HG02623 (cell line): ENCODE measurements around the gene SLIT3.

ENCODE experiments used
- ATAC-seq: cut with Tn5 transposase; IDR thresholded peaks from one replicate; pipeline ENCODE4 v1.9.1; 2021; ENCODE audit warnings: moderate library complexity; ENCODE audit not compliant: unreplicated experiment

Gene SLIT3

DNA sequence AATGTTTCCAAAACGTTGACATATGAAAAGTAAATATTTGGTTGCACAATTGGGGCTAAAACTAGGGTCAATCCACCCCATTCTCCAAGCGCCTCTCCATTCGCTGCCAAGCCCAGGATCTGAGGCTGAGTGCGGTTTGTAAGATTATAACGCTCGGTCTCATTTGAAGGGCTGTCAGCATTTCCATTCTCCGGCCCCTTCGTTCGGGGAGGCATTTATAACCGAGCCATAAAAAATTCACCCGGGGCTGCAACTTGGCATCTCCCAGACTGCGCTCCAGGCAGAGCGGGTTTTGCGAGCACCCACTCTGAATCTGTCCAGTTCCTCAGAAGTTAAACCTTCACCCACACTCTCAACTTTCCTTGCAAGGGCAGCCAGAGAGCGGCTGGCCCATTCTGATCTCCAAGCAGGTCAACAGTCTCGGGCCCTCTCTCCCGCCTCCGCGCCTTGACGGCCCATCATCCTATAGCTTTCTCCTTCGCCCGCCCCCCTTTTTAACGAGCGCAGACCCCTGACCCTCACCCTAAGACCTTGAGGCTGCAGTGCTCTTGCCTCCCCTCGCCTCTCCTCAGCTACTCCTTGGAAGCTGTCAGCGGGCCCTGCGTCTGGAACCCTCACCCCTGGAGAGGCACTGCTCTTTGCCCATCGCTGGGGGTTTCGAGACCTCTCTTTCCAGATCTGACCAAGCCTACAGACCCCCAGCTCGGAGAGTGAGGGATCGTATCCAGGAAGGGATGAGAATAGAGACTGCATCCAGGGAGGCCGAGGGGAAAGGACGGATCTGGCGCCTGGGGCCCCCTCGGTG, 1.1 kb downstream of the SLIT3 start:
- ATAC-seq = no peak

DNA sequence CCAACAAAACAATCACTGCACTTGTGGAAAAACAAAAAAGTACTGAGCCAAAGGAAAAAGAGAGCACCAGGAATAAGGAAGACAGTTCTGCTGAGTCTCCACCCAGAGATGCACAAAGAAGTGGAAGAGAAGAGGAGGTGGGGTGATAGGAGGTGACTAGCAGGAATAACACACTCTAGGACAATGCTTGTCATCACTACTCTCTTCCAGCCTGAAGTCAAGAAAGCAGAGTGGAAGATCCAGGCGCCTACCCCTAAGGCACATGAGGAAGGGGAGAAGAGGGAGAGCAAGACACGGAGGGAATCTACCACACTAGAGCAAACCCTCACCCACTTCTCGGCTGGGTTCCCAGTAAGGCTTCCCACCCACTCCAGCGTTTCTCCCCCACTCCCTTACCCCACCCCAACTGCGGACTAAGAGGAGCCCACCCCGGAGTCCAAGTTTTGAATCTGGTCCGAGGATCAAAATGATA, 1.7 kb downstream of the SLIT3 start:
- ATAC-seq = no peak

DNA sequence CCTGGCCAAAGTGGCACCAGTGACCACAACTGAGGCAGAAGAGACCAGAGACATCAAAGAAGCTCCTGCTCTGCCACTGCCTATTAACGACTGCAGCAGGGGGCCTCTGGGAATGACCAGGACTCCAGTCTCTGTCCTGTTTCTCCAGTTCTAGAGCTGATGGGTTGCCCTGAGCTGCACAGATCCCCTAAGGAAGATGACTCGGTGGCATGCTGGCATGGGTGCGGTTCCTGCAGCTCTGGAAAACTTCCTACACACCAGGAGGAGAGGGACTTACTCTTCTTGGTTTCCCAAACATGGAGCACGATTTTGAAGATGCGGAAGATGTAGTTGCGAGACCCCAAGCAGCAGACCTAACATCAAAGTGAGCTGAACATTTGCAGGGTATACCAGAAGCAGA, 2.7 kb downstream of the SLIT3 start:
- ATAC-seq = no peak

DNA sequence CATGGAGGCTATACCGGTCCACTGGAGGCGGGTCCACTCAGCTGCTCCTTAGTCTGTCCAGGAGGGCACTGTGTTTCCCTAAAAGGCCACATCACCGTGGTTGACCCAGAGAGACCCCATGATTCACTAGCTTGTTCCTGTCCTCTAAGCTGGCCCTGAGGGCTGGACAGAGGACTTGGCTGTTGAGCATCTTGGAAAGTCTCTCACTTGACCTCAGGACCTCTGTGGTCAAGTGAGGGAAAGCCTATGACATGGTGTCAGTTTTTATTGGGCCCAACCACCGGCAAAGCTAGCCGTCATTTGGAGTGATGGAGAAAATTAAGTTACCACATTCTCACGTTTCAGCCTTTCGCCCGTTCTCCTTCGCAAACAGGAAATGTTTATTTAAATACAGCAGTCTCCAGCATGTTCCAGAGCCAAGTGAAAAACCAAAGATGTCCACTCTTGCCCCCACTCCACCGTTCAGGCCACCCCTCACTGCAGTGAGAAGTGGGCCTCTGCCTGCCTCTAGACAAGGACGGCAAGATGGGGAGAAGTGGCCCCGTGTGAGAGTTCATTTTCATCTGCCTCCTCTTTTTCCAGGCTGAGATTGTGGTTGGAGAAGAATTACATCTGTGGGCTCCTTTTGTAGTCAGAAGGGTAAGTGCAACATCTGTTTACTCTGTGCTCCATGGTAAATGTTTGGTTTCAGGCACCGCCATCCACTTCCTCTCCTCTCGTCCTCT, 4.4 kb downstream of the SLIT3 start:
- no peak for ATAC-seq

DNA sequence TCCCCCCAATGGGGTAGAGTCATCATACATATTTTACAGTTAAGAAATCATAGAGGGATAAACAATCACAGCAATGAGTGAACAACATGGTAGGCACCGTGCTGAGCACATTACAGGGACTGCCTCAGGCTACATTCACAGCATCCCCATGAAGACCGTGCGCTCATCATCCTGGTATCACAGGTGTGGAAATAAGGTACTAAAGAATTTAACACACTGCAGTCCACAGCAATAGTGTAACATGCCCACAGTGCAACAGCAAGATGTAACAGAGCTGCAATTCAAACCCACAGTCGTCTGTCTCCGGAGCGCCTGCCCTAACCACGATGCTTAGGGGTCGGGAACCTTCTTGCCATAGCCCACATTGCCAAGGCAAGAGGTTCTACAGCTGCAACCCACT, 5.6 kb downstream of the SLIT3 start:
- ATAC-seq = no peak

DNA sequence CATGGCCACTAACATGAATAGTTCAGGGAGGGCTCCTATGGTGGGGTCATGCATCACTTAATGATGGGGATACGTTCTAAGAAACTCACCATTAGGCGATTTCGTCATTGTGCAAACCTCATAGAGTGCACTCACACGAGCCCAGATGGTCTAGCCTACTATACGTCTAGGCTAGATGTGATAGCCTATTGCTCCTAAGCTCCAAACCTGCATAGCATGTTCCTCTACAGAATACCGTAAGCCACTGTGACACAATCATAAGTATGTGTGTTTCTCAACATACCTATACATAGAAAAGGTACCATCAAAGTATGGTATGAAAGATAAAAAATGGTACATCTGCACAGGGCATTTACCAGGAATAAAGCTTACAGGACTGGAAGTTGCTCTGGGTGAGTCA, 6.3 kb downstream of the SLIT3 start:
- no peak for ATAC-seq

DNA sequence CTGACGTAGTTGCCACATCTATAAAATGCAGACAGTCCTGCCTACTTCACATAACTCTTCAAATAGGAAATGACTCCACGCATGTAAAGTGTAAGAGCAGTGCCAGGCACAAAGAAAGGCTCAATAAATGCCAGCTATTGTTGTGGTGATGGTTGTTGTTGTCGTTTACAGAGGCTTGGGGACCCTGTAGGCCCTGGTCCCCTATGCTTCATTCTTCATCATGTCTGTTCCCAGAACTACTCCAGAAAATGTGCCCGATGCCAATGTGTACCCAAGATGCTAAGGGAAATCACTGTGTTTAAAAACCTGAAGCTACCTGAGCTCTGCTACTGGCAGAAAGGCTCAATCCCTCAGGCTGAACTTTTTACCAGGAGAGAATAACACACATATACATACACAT, 9.1 kb downstream of the SLIT3 start:
- ATAC-seq = no peak

DNA sequence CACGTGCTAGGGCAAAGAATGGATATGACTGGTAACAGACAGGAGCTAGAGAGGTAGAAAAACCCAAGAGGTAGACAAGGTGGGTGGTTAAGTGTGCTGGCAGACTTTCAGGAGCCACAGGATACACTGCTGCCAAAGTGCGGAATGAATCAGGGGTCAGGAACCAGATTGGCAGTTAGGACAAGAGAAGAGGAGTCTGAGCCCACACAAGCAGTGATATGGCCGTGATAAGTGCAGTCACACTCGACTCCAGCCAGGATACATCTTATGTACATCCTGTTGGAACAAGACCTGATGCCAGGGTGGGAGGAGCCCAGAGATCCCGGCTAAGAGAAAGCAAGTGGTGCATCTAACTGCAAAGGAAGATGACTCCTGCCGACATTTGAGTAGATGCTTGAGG, 10.0 kb downstream of the SLIT3 start:
- ATAC-seq = no peak

DNA sequence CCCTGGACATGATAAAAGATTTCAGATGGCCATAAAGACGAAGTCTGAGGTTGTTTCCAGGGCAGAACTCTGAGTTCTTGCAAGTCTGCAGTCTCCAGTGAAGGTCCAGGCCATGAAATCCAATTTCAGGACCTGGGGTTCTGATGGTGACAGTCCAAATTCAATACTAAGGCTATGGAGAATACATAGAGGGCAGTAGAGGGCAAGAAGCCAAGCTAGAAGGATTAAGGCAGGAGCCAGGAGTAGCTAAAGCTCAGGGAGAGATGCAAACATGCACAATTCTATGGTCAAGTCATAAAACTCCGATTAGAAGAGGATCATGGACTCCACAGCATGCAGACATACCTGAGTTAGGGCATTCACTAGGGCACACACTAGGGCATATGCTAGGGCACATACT, 11.4 kb downstream of the SLIT3 start:
- no peak for ATAC-seq

DNA sequence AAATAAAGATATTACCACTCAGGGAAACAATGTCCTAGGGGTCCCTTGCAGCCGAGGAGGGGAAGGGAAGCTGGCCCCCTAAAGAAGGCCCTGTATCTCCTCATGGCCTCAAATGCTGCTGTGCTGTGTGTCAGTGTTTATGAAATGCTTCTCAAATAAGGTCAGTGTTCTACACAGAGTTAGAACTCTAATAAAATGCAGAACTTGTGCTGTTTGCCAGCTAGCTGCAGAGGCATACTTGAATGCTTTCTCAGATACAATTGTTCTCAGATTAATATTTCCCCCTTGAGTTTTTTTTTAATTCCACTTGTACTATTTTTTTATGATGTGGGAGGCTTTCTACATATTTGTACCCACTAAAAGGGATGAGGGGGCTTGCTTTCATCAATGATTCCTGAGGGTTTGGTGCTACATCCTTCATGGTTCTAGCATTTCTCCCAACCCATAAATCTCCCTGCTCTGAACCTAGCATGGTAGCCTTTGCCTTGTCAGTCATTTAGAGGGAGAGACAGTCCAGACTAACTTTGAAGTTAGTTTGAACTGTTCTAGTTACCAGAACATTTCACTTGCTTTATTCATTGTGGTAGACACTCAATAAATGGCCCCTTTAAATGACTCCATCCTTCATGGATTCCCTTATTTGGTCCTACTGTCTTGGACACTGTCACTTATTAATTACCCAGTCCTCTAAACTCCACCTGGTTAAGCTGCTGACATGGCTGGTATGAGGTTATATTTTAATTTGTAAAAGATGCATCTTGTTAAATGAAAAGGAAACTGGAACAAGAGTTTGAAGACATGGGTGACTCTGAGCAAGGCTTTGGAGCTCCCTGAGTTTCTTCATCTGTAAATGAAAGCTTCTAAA, 12.6 kb downstream of the SLIT3 start:
- no peak for ATAC-seq

DNA sequence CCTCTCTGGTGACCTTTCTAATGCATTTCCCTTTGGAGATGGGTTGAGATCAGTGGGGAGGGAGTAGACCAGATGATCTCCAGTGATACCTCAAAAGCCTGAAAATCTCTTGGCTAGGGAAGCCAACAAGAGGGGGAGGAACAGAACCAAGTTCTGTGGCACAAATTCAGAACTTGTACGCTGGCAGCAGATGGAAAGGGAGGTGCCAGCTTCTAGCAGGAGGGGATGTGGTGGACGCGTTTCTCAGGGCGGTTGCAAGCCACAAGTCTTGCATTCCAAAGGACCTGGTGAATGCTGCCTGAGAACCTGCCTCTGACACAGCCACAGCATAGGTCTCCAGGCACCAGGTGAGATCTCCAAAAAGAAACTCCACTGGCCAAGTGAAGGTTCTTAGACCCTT, 13.4 kb downstream of the SLIT3 start:
- ATAC-seq = no peak

DNA sequence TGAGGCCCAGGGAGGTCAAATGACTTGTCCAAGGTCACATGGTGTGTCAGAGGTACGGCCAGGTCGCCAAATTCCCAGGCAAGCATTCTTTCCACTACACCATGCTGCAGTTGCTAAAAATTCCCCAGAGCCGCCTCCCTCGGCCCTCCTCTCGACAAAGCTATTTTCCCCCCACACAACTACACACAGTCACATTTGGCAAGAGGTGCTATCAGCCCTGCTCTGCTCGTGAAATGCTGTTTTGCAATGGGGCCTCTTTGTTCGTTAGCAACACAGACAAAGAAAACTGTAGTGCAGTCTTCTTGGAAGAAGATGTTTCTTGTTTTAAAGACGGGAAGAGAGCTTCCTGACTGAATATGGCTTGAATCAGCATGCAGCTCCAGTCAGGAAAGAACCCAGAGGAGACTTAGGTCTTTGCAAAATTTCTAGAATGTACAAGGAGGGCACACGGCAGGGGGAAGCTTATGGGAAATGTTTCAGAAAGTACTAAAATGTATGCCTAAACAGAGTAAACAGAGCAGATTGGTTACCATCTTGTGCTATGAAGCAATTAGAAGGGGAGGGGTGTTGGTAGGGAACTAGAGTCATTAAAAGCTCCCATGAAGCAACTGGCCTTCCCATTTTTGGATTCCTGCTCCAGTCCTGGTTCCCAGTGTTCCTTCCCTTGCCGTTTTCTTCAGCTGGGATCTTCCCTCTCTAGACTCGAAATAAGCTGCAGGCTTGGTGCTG, 14.2 kb downstream of the SLIT3 start:
- no peak for ATAC-seq

DNA sequence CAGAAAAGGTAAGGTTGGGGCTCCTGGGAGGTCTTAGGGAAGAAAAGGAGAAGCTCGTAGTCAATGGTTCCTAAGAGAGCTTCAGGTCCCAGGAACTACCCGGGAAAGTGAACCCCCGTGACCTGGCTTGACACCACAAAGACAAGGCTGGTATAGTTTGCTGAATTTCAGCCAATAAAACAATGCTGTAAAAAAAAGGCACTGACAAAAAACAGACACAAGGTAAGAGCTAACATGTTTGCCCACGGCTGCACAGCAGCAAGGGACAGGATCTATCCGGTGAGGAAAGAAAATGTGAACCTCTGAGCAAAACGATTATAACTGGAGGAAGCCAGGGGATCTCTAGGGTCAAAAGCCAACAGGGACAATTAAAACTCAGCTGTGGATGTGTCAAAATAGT, 17.1 kb downstream of the SLIT3 start:
- no peak for ATAC-seq

DNA sequence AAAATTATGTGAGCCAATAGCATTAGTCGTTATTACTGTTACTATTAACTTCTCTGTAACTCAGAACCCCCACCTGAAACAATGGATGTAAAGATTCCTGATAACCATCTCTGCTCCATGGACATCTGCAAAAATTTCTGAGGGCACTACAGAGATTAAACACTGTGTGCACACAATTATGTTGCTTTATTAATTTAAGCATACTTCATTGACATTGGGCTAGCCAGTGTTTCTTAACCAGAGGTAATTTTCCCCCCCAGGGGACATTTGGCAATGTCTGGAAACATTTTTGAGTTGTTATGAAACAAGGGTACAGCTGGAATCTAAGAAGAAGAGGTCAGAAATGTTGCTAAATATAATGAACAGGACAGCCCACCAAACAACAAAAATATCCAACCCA, 19.3 kb downstream of the SLIT3 start:
- no peak for ATAC-seq

DNA sequence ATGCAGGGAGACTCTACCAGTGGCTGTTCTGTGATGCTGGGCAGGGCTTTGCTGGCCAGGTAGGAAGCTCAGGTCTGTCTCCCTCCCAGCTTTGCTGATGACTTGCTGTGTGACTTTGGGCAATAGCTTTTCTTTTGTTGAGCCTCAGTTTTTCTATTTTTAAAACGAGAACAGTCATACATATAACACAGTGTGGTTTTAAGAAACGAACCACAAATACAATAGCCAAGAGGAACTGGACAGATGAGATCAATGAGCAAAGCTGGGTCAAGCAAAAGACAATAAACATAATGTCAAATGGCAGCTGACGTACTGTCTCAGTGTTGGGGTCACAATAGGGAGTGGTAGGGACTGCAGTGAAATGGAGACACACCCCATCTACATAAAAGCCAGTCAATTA, 20.2 kb downstream of the SLIT3 start:
- ATAC-seq = no peak

DNA sequence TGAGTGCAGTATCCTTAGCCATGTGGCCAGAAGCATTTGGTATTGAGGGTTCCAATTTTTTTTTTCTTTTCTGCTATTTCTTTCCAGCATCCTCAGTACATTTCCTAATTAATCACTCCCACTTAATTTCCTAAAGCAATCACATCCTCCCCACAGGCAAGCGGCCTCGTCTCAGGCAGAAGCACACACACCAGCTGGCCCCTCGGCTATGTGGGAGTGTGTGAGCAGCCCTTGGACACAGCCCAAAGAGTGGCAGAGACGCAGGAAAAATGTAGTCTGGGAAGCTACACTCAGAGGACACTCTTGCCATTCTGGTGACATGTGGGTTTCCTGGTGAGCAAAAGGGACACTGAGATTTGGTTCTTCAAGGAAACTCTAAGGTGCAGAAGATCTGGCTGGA, 20.7 kb downstream of the SLIT3 start:
- ATAC-seq = no peak

DNA sequence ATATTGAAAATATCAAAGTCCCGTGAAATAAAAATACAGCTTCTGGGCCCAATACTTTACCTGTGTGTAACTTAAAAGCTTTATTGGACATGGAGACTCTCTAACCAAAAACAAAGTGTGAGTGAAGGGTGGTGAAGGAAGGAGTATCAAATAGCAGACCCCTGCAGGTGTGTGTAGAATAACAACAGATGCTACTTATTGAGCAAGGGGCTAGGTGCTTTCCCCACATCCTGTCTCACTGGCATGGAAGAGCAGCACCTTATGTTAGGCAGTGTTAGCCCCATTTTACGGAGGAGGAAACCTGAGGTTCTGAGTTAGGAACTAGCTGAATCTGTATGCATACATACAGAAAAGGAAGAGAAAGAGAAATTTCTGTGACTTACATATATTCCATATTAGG, 21.8 kb downstream of the SLIT3 start:
- no peak for ATAC-seq

DNA sequence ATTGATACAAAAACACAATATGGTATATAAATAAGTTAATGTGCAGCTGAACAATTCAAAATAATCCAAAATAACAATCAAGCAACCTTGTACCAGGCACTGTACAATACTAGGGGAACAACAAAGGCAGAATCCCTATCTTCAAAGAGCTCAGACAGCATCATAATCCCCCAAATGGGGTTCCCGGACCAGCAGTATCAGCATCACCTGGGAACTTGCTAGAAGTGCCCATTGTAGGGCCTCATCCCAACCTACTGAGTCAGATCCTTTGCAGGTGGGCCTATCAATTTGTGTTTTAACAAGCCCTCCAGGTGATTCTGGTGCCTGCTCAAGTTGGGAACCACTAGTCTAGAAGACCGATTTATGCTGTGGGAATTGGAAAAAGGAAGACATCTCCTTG, 27.1 kb downstream of the SLIT3 start:
- no peak for ATAC-seq

DNA sequence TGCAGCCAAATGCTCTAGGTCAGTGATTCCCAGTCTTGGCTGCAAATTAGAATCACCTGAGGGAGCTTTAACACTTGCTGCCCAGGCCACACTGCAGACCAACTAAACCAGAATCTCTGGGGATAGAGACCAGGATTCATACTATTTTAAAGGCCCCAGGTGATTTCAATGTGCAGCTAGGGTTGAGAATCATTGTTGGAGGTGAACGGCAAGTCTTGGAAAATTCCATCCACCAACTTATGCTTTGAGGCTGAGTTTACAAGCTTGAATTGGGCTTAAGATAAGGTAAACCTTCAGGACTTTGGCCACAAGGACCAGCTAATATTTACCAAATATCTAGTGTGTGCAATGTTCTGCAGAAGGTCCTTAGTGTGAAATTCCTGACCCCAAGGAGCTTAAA, 27.5 kb downstream of the SLIT3 start:
- ATAC-seq = no peak

DNA sequence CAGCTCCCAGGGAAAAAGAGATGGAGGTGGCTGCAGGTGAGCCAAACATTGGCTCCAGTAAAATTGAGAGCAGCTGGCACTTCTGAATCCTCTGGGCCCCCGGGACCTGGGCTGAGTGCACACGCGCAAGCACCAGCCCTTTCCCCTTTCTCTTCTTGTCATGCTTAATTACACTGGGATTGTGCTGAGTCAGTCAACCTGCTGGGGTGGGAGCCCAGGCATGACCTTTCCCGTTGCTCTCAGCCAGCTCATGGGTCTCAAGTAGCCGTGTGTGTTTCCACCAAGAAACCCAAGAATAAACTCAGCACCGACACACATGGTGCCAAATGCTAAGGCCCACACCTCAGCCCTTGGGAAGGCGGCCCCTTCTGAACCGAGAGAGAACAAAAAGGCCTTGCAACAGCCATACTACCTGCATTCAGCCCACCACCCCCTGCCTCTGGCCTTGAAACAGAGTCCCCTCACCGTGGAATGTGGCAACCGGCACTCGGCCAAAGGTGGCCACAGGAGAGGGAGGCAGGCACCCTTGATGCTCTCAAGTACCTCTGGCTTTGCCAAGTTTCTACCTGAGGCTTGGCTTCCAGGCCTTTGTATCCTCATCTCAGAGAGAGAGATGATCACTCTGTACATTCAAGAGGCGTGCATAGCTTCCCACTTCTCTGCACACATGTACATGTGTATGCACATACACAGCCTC, 28.1 kb downstream of the SLIT3 start:
- ATAC-seq = no peak
